Measurements from ENCODE around the gene MYBL2.

MYBL2 gene

GRCh38 chr20:43723735-43724134, 56.8 kb downstream of the MYBL2 start:
- DNase-seq (ENCODE audit: low read depth), result no peak

GRCh38 chr20:43724383-43724782, 57.5 kb downstream of the MYBL2 start:
- no peak for DNase-seq (ENCODE audit: low read depth)

GRCh38 chr20:43725666-43726065, 58.8 kb downstream of the MYBL2 start:
- DNase-seq (ENCODE audit: low read depth), result no peak

GRCh38 chr20:43726333-43726732, 59.4 kb downstream of the MYBL2 start:
- no peak for DNase-seq (ENCODE audit: low read depth)

GRCh38 chr20:43726811-43727338, 60.0 kb downstream of the MYBL2 start, which contains the start of gene GTSF1L:
Gene GTSF1L, minus strand, starts transcription at chr20:43727002. Its CDS starts 308 bp downstream, at chr20:43726694.
- peak; percentile 19 for DNase-seq (ENCODE audit: low read depth)

GRCh38 chr20:43727980-43728590, 61.2 kb downstream of the MYBL2 start:
- no peak for DNase-seq (ENCODE audit: low read depth)

GRCh38 chr20:43728686-43729255, 61.9 kb downstream of the MYBL2 start:
- DNase-seq (ENCODE audit: low read depth), result no peak

- peak; percentile 74 for DNase-seq (ENCODE audit: low read depth)
Observed at GRCh38 chr20:43731469-43731868, 64.6 kb downstream of the MYBL2 start.

- no peak for DNase-seq (ENCODE audit: low read depth)
Observed at GRCh38 chr20:43731927-43732326, 65.0 kb downstream of the MYBL2 start.

GRCh38 chr20:43736588-43737158, 69.8 kb downstream of the MYBL2 start:
- DNase-seq (ENCODE audit: low read depth), result peak; percentile 28

GRCh38 chr20:43737925-43738324, 71.0 kb downstream of the MYBL2 start:
- DNase-seq (ENCODE audit: low read depth), result no peak

- no peak for DNase-seq (ENCODE audit: low read depth)
Observed at GRCh38 chr20:43739148-43739749, 72.3 kb downstream of the MYBL2 start.

- no peak for DNase-seq (ENCODE audit: low read depth)
Observed at GRCh38 chr20:43740642-43741041, 73.7 kb downstream of the MYBL2 start.

GRCh38 chr20:43744151-43744611, 77.3 kb downstream of the MYBL2 start:
- peak; percentile 46 for DNase-seq (ENCODE audit: low read depth)

- DNase-seq (ENCODE audit: low read depth), result no peak
Observed at GRCh38 chr20:43744966-43745730, 78.2 kb downstream of the MYBL2 start.

GRCh38 chr20:43746344-43747137, 79.6 kb downstream of the MYBL2 start:
- no peak for DNase-seq (ENCODE audit: low read depth)

- peak; percentile 82 for DNase-seq (ENCODE audit: low read depth)
Observed at GRCh38 chr20:43748274-43748673, 81.4 kb downstream of the MYBL2 start.

- DNase-seq (ENCODE audit: low read depth), result peak; percentile 40
Observed at GRCh38 chr20:43749734-43750294, 82.9 kb downstream of the MYBL2 start.

GRCh38 chr20:43750774-43751166, 83.9 kb downstream of the MYBL2 start:
- DNase-seq (ENCODE audit: low read depth), result no peak

- peak; percentile 95 for DNase-seq (ENCODE audit: low read depth)
Observed at GRCh38 chr20:43751167-43752050, 84.5 kb downstream of the MYBL2 start.

Measured in amniotic epithelial cell (primary cell).